Germinal center (tissue), 1 donor: ENCODE data around the gene NUDT1.
A peak's percentile ranks its signal among the peaks of the same experiment; 100 is the strongest.
"Not testable (repeated sequence)": the region's sequence is repeated elsewhere in the genome, so short reads cannot be mapped to it uniquely, and the experiment has no call there.

Source experiments
- DNase-seq: peaks from one replicate; pipeline ENCODE4 v3.0.0; 2012; ENCODE audit warnings: mixed read lengths, low spot score

The NUDT1 gene

GRCh38 chr7:2269089-2269990 lies 27.3 kb downstream of the NUDT1 start:
- not testable (repeated sequence) for DNase-seq

GRCh38 chr7:2269991-2270460 lies 28.0 kb downstream of the NUDT1 start:
- DNase-seq, result no peak

- no peak for DNase-seq
These were observed 28.5 kb downstream of the NUDT1 start for GRCh38 chr7:2270495-2270894.

GRCh38 chr7:2271273-2272026 lies 29.4 kb downstream of the NUDT1 start:
- DNase-seq, result no peak

GRCh38 chr7:2272031-2272430 lies 30.0 kb downstream of the NUDT1 start:
- no peak for DNase-seq

GRCh38 chr7:2273866-2274265 lies 31.8 kb downstream of the NUDT1 start:
- no peak for DNase-seq

- no peak for DNase-seq
These were observed 32.6 kb downstream of the NUDT1 start for GRCh38 chr7:2274666-2275065.

GRCh38 chr7:2275101-2275500 lies 33.1 kb downstream of the NUDT1 start:
- no peak for DNase-seq

GRCh38 chr7:2276107-2276506 lies 34.1 kb downstream of the NUDT1 start:
- no peak for DNase-seq

GRCh38 chr7:2278026-2278425 lies 36.0 kb downstream of the NUDT1 start:
- DNase-seq, result no peak

GRCh38 chr7:2279896-2280295 lies 37.9 kb downstream of the NUDT1 start:
- no peak for DNase-seq

GRCh38 chr7:2280424-2280823 lies 38.4 kb downstream of the NUDT1 start:
- no peak for DNase-seq

GRCh38 chr7:2281541-2281940 lies 39.5 kb downstream of the NUDT1 start:
- DNase-seq, result no peak

GRCh38 chr7:2282185-2282751 lies 40.2 kb downstream of the NUDT1 start:
- DNase-seq, result no peak

- DNase-seq, result no peak
These were observed 41.0 kb downstream of the NUDT1 start for GRCh38 chr7:2283074-2283473.

GRCh38 chr7:2287745-2288144 lies 45.7 kb downstream of the NUDT1 start:
- no peak for DNase-seq

- peak; percentile 70 for DNase-seq
These were observed 46.5 kb downstream of the NUDT1 start for GRCh38 chr7:2288503-2288902.

- DNase-seq, result no peak
These were observed 47.1 kb downstream of the NUDT1 start for GRCh38 chr7:2289111-2289586.

GRCh38 chr7:2289621-2290020 lies 47.6 kb downstream of the NUDT1 start:
- DNase-seq, result no peak

- no peak for DNase-seq
These were observed 48.9 kb downstream of the NUDT1 start for GRCh38 chr7:2290877-2291276.

- no peak for DNase-seq
These were observed 54.1 kb downstream of the NUDT1 start for GRCh38 chr7:2295936-2296620.

GRCh38 chr7:2296832-2297231 lies 54.8 kb downstream of the NUDT1 start:
- no peak for DNase-seq
